Measurements from ENCODE around the gene CCDC187. TPM values are rescaled to one million over a fixed set of nuclear protein-coding genes. Genes with fewer than 3 reads are reported as not detected.

The CCDC187 gene
- total RNA-seq, 1 donor from 2014 or later: not detected

DNA sequence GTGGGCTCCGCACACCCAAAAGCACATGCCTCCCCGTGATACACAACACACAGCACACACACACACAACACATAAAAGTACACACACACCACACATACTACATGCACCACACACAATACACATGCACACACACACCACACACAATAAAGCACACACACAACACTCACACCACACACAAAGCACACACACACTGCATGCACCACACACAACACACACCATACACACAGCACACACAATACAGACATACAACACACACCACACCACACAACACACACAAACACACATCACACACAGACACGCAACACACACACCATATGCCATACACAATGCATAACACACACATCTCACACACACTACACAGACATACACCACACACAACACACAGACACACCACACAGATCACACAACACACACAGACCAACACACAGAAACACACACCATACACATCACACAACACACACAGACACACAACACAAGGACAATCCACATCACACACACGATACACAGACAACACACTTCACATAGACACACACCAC is 3.4 kb upstream of the CCDC187 start:
- TF ChIP-seq EZH2phosphoT487 (IDR thresholded peaks at IDR 0.05): no peak
- TF ChIP-seq, protein P1, sequence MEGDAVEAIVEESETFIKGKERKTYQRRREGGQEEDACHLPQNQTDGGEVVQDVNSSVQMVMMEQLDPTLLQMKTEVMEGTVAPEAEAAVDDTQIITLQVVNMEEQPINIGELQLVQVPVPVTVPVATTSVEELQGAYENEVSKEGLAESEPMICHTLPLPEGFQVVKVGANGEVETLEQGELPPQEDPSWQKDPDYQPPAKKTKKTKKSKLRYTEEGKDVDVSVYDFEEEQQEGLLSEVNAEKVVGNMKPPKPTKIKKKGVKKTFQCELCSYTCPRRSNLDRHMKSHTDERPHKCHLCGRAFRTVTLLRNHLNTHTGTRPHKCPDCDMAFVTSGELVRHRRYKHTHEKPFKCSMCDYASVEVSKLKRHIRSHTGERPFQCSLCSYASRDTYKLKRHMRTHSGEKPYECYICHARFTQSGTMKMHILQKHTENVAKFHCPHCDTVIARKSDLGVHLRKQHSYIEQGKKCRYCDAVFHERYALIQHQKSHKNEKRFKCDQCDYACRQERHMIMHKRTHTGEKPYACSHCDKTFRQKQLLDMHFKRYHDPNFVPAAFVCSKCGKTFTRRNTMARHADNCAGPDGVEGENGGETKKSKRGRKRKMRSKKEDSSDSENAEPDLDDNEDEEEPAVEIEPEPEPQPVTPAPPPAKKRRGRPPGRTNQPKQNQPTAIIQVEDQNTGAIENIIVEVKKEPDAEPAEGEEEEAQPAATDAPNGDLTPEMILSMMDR (IDR thresholded peaks at IDR 0.05): no peak
- no peak for TF ChIP-seq EZH2 (IDR thresholded peaks at IDR 0.05)
- H3F3A ChIP-seq (ENCODE audit: low read depth): peaks cover 28% of the 10 kb centered on the region
- no peaks in the 10 kb centered on the region for H3K9me3 ChIP-seq (ENCODE audit: low read depth)
- H3K27ac ChIP-seq: no peak overlapping the region
- no peak overlapping the region for H2AFZ ChIP-seq (replicated peaks)
- no peak overlapping the region for H3K4me3 ChIP-seq
- no peak overlapping the region for H3K27ac Mint-ChIP-seq
- H3K4me1 Mint-ChIP-seq: peaks cover 9% of the 10 kb centered on the region
- H3K9me3 Mint-ChIP-seq: no peaks in the 10 kb centered on the region
- no peaks in the 10 kb centered on the region for H3K36me3 ChIP-seq
- H4K20me1 ChIP-seq (ENCODE audit: low read depth): no peaks in the 10 kb centered on the region
- H3K4me3 Mint-ChIP-seq: no peak overlapping the region
- no peaks in the 10 kb centered on the region for H3K36me3 Mint-ChIP-seq
- no peak for DNase-seq (ENCODE audit: low spot score)
- H3K9ac ChIP-seq: no peak overlapping the region
- no peak overlapping the region for H3K4me2 ChIP-seq
- no peaks in the 10 kb centered on the region for H3K79me2 ChIP-seq (ENCODE audit: low read depth)
- H3K27me3 Mint-ChIP-seq (ENCODE audit: insufficient read depth, low read depth): peaks cover 6% of the 10 kb centered on the region
- no peaks in the 10 kb centered on the region for H3K27me3 ChIP-seq
- H3K4me1 ChIP-seq: no peaks in the 10 kb centered on the region

DNA sequence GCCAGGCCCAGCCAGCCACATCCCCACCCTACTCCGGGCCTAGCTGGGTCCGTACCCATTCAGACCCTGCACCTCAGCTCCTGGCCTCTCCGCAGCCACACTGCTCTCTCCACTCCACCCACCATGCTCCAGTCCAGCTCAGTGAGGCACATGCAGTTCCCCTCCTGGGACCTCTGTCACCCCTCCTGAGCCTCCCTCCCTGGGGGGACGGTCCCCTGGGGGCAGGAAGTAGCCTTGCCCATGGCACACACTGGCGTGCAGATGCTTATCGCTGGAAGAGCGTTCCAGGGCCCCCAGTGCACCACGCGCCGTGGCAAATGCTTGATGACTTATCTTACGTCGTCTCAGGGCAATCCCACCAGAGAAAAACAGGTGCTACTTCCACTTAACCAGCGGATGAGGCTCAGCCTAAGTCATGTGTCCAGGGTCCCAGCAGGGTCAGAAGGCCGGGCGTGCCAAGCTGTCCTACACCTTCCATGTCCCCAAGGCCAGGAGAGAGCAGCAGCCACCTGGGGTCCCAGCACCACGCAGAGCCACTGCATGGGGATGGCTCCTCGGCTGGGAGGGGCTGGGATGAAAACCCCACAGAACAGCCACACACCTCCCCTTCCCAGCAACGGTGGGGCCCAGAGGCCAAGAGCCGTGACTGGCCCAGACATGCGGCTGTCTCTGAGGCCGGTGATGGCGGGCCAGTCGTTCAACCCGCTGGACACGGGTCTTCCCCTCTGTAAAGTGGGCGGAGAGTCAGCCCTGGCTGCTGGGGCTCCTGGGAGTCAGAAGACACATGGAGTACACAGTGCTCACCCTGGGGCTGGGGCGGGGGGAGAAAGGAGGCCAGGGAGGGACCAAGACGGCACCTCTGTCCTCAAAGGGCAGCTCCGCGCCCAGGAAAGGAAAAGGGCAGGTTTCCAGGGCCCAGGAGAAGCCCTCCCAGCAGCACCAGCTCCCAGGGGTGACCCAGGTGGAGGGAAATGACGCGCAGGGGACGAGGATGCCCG is 2.6 kb upstream of the CCDC187 start:
- Histone ChIP-seq H4K20me1 (ENCODE audit: low read depth) (no peaks in the 10 kb centered on the region), H3K79me2 (ENCODE audit: low read depth) (no peaks in the 10 kb centered on the region), H3K27me3 (no peaks in the 10 kb centered on the region), H3K9ac (no peak overlapping the region), H3F3A (ENCODE audit: low read depth) (peaks cover 28% of the 10 kb centered on the region), H3K4me2 (no peak overlapping the region), H3K9me3 (ENCODE audit: low read depth) (no peaks in the 10 kb centered on the region), H3K27ac (no peak overlapping the region), H3K36me3 (no peaks in the 10 kb centered on the region), H3K4me1 (no peaks in the 10 kb centered on the region), H3K4me3 (no peak overlapping the region), H2AFZ (replicated peaks) (no peak overlapping the region)
- no peak for TF ChIP-seq EZH2phosphoT487 (IDR thresholded peaks at IDR 0.05)
- TF ChIP-seq, protein P1 (IDR thresholded peaks at IDR 0.05): no peak
- TF ChIP-seq EZH2 (IDR thresholded peaks at IDR 0.05): no peak
- no peaks in the 10 kb centered on the region for H3K9me3 Mint-ChIP-seq
- H3K27me3 Mint-ChIP-seq (ENCODE audit: insufficient read depth, low read depth): peaks cover 6% of the 10 kb centered on the region
- H3K4me1 Mint-ChIP-seq: peaks cover 9% of the 10 kb centered on the region
- DNase-seq (ENCODE audit: low spot score): peak; percentile 49
- peak overlapping the region; percentile 55 for H3K27ac Mint-ChIP-seq
- peak overlapping the region; percentile 5 for H3K4me3 Mint-ChIP-seq
- H3K36me3 Mint-ChIP-seq: no peaks in the 10 kb centered on the region

DNA sequence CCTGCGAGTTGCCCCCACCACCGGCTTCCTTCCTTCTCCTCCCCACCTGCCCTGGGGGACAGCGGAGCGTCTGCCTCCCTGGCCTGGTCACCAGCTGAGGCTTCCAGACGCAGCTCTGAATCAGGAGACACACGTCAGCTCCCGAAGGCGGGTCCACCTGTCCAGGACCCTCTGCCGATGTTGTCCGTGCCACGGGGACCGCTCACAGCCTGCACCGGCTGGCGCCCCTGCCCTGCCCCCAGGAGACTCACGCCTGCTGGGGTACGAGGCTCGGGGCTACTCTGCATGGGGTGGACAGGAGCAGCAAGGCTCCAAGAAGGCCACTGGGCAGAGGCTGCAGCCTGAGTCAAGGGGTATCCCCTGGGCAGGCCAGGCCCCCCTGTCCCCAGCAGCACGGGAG is 1.9 kb upstream of the CCDC187 start:
- Histone ChIP-seq H3K9ac (no peak overlapping the region), H4K20me1 (ENCODE audit: low read depth) (no peaks in the 10 kb centered on the region), H3K4me2 (no peak overlapping the region), H3K36me3 (no peaks in the 10 kb centered on the region), H3K4me3 (no peak overlapping the region), H2AFZ (replicated peaks) (no peak overlapping the region), H3K27ac (no peak overlapping the region), H3K9me3 (ENCODE audit: low read depth) (no peaks in the 10 kb centered on the region), H3K4me1 (no peaks in the 10 kb centered on the region), H3K27me3 (no peaks in the 10 kb centered on the region), H3F3A (ENCODE audit: low read depth) (peaks cover 28% of the 10 kb centered on the region), H3K79me2 (ENCODE audit: low read depth) (no peaks in the 10 kb centered on the region)
- peak; percentile 2 for DNase-seq (ENCODE audit: low spot score)
- TF ChIP-seq, protein P1 (IDR thresholded peaks at IDR 0.05): no peak
- TF ChIP-seq EZH2phosphoT487 (IDR thresholded peaks at IDR 0.05) (no peak), EZH2 (IDR thresholded peaks at IDR 0.05) (no peak)
- Mint-ChIP-seq H3K27me3 (ENCODE audit: insufficient read depth, low read depth) (peaks cover 6% of the 10 kb centered on the region), H3K36me3 (no peaks in the 10 kb centered on the region), H3K27ac (no peak overlapping the region), H3K4me1 (peaks cover 12% of the 10 kb centered on the region), H3K4me3 (no peak overlapping the region), H3K9me3 (no peaks in the 10 kb centered on the region)
